H9 (cell line): ENCODE measurements around the gene HLA-DQA1. TPM values are rescaled to one million over a fixed set of nuclear protein-coding genes. Genes with fewer than 3 reads are reported as not detected.
A peak's percentile ranks its signal among the peaks of the same experiment; 100 is the strongest.

ENCODE experiments used
- DNase-seq: peaks from one replicate; pipeline ENCODE4 v3.0.0-alpha.2; 2017
- H2AFZ ChIP-seq: one replicate; pipeline ENCODE4 v1.6.1; 2013; ENCODE audit warnings: mild to moderate bottlenecking, low read length, control low read depth, moderate library complexity
- H2AK5ac ChIP-seq: 2 replicates; pipeline ENCODE4 v1.6.1; 2013; ENCODE audit warnings: low read length, control low read depth, mixed read lengths; ENCODE audit not compliant: insufficient read length
- H2BK120ac ChIP-seq: one replicate; pipeline ENCODE4 v1.6.1; 2013; ENCODE audit warnings: low read depth, mild to moderate bottlenecking, low read length, control low read depth, inconsistent platforms; ENCODE audit not compliant: poor library complexity, severe bottlenecking
- H2BK12ac ChIP-seq: 2 replicates; pipeline ENCODE4 v1.6.1; 2013; ENCODE audit warnings: low read length, control low read depth, mixed read lengths, low read depth; ENCODE audit not compliant: insufficient read length
- H2BK15ac ChIP-seq: 2 replicates; pipeline ENCODE4 v1.6.1; 2013; ENCODE audit warnings: low read depth, low read length, control low read depth
- H2BK20ac ChIP-seq: one replicate; pipeline ENCODE4 v1.6.1; 2013; ENCODE audit warnings: low read depth, mild to moderate bottlenecking, low read length, control low read depth, inconsistent platforms; ENCODE audit not compliant: poor library complexity, severe bottlenecking
- H2BK5ac ChIP-seq: 2 replicates; pipeline ENCODE4 v1.6.1; 2013; ENCODE audit warnings: low read length, control low read depth, mixed read lengths; ENCODE audit not compliant: insufficient read length
- H3K14ac ChIP-seq: 2 replicates; pipeline ENCODE4 v1.6.1; 2013; ENCODE audit warnings: low read length, control low read depth; ENCODE audit not compliant: insufficient read depth
- H3K18ac ChIP-seq: 2 replicates; pipeline ENCODE4 v1.6.1; 2013; ENCODE audit warnings: low read depth, mild to moderate bottlenecking, mixed read lengths, low read length, control low read depth; ENCODE audit not compliant: insufficient read length
- H3K23ac ChIP-seq: 2 replicates; pipeline ENCODE4 v1.6.1; 2013; ENCODE audit warnings: low read length, control low read depth, mixed read lengths, low read depth; ENCODE audit not compliant: insufficient read length
- H3K23me2 ChIP-seq: 2 replicates; pipeline ENCODE4 v1.6.1; 2013; ENCODE audit warnings: low read depth, mild to moderate bottlenecking, mixed read lengths, low read length, control low read depth; ENCODE audit not compliant: insufficient read length, poor library complexity, severe bottlenecking
- H3K27ac ChIP-seq: 2 replicates; pipeline ENCODE4 v1.5.1; 2013; ENCODE audit warnings: low read length, control low read depth, mixed read lengths, low read depth; ENCODE audit not compliant: insufficient read length
- H3K27me3 ChIP-seq: 2 replicates; pipeline ENCODE4 v1.6.1; 2013; ENCODE audit warnings: low read length, control low read depth, inconsistent platforms; ENCODE audit not compliant: insufficient read depth
- H3K4ac ChIP-seq: 2 replicates; pipeline ENCODE4 v1.6.1; 2013; ENCODE audit warnings: low read depth, mild to moderate bottlenecking, control low read depth, inconsistent platforms, low read length, moderate library complexity
- H3K4me1 ChIP-seq: 2 replicates; pipeline ENCODE4 v1.6.1; 2013; ENCODE audit warnings: low read length, control low read depth, inconsistent platforms; ENCODE audit not compliant: insufficient read depth
- H3K4me2 ChIP-seq: 2 replicates; pipeline ENCODE4 v1.6.1; 2013; ENCODE audit warnings: low read length, control low read depth, mixed read lengths; ENCODE audit not compliant: insufficient read length, insufficient read depth
- H3K56ac ChIP-seq: 2 replicates; pipeline ENCODE4 v1.6.1; 2013; ENCODE audit warnings: low read depth, mild to moderate bottlenecking, mixed read lengths, low read length, control low read depth; ENCODE audit not compliant: insufficient read length
- H3K79me1 ChIP-seq: 2 replicates; pipeline ENCODE4 v1.6.1; 2013; ENCODE audit warnings: low read depth, mild to moderate bottlenecking, moderate library complexity, low read length, control low read depth, inconsistent platforms; ENCODE audit not compliant: insufficient read depth, poor library complexity, severe bottlenecking
- H3K79me2 ChIP-seq: 2 replicates; pipeline ENCODE4 v1.6.1; 2013; ENCODE audit warnings: low read length, control low read depth, inconsistent platforms; ENCODE audit not compliant: insufficient read depth
- H3K9ac ChIP-seq: 2 replicates; pipeline ENCODE4 v1.6.1; 2013; ENCODE audit warnings: low read length, control low read depth, mixed read lengths; ENCODE audit not compliant: insufficient read length; ENCODE audit errors: extremely low read depth
- H3K9me3 ChIP-seq: one replicate; pipeline ENCODE4 v1.6.1; 2013; ENCODE audit warnings: low read depth, low read length, inconsistent platforms; ENCODE audit not compliant: control insufficient read depth
- H3T11ph ChIP-seq: one replicate; pipeline ENCODE4 v1.6.1; 2013; ENCODE audit warnings: mild to moderate bottlenecking, low read length, control low read depth, inconsistent platforms
- H4K20me1 ChIP-seq: one replicate; pipeline ENCODE4 v1.6.1; 2013; ENCODE audit not compliant: control insufficient read depth, insufficient read length, insufficient read depth
- H4K5ac ChIP-seq: 2 replicates; pipeline ENCODE4 v1.6.1; 2013; ENCODE audit warnings: low read depth, mild to moderate bottlenecking, mixed read lengths, low read length, control low read depth; ENCODE audit not compliant: insufficient read length
- H4K8ac ChIP-seq: replicated peaks from 2 replicates; pipeline ENCODE4 v1.6.1; 2013; ENCODE audit warnings: low read length, control low read depth, mixed read lengths, low read depth; ENCODE audit not compliant: insufficient read length
- H4K91ac ChIP-seq: 2 replicates; pipeline ENCODE4 v1.6.1; 2013; ENCODE audit warnings: low read depth, mild to moderate bottlenecking, moderate library complexity, mixed read lengths, low read length, control low read depth; ENCODE audit not compliant: insufficient read length
- H3K27ac Mint-ChIP-seq, 3 experiments: 2 replicates in 2 of 3; 3 replicates in 1 of 3; pipeline ENCODE4 v1.8.0; 2020 to 2021; ENCODE audit warnings: mixed read lengths in 3 of 3, mild to moderate bottlenecking in 1 of 3, moderate library complexity in 1 of 3
- H3K27me3 Mint-ChIP-seq: 2 replicates; pipeline ENCODE4 v1.8.0; 2021; ENCODE audit warnings: low read depth, mild to moderate bottlenecking, moderate library complexity, mixed read lengths
- H3K36me3 Mint-ChIP-seq, 3 experiments: 2 replicates in 2 of 3; 3 replicates in 1 of 3; pipeline ENCODE4 v1.8.0; 2020 to 2021; ENCODE audit warnings: low read depth in 3 of 3, mixed read lengths in 3 of 3; ENCODE audit not compliant: insufficient read depth in 1 of 3
- H3K4me1 Mint-ChIP-seq, 2 experiments: 2 replicates each; pipeline ENCODE4 v1.8.0; 2020; ENCODE audit warnings: mixed read lengths in 2 of 2
- H3K4me3 Mint-ChIP-seq, 2 experiments: 2 replicates in 1 of 2; 3 replicates in 1 of 2; pipeline ENCODE4 v1.8.0; 2020 to 2021; ENCODE audit warnings: mild to moderate bottlenecking in 2 of 2, mixed read lengths in 2 of 2, moderate library complexity in 1 of 2
- H3K9me3 Mint-ChIP-seq, 2 experiments: 2 replicates in 1 of 2; 3 replicates in 1 of 2; pipeline ENCODE4 v1.8.0; 2020; ENCODE audit warnings: mild to moderate bottlenecking in 2 of 2, mixed read lengths in 2 of 2, moderate library complexity in 1 of 2
- WGBS: extraction: QIAGEN DNeasy Blood & Tissue Kit; methylation state at CpG from one replicate; pipeline ENCODE4 v1.1.7; 2013; ENCODE audit warnings: missing lambda C conversion rate, low lambda C conversion rate, mixed read lengths; ENCODE audit not compliant: insufficient read length; ENCODE audit errors: extremely low coverage; 5-methylcytosine and 5-hydroxymethylcytosine counted together
- total RNA-seq: library from RNA; stranded (reverse); gene quantifications from 2 replicates; pipeline ENCODE4 v1.2.1, GENCODE V29; 2021
- TF ChIP-seq, protein P1 (sequence below): fragments of 200-600 bp; sonication (generic); conservative IDR thresholded peaks from 3 replicates; pipeline ENCODE4 v1.8.0; 2021; ENCODE audit warnings: antibody characterized with exemption, mild to moderate bottlenecking

The HLA-DQA1 gene
- total RNA-seq, 1 experiment from 2014 or later = 1.7 TPM

DNA sequence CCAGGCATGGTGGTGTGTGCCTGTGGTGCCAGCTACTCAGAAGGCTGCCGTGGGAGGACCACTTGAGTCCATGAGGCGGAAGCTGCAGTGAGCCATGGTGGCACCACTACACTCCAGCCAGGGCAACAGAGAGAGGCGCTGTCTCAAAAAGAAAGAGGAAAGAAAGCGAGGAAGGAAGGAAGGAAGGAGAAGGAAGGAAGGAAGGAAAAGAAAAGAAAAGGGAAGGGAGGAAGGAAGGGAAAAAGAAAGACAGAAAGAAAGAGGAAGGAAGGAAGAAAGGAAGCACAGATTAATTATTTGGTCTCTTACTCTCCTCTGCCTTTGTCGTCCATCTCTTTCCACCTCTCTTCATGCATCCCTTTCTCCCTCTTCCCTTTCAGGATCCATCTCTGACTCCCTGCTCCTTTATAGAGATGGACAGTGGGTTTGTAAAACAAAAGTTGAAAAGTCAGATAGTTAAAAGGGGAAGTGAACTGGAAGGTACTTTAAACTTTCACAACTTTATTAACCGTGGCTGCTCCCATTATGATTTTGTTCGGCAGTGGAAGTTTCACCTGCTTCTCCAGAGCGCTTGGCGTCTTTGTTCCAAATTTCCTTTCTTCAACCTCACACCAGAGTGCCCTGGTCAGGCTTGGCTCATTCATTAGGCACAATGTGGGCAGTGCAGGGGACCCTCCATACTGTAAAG is 1.5 kb downstream of the HLA-DQA1 start:
- Histone ChIP-seq H2BK5ac (no peak overlapping the region), H4K8ac (no peak overlapping the region), H4K20me1 (no peaks in the 10 kb centered on the region), H3K27ac (no peak overlapping the region), H3K4me2 (no peak overlapping the region), H3K9me3 (no peaks in the 10 kb centered on the region), H3K4ac (no peak overlapping the region), H3K79me2 (no peaks in the 10 kb centered on the region), H2AFZ (no peak overlapping the region), H3K23me2 (no peaks in the 10 kb centered on the region), H3K4me1 (no peaks in the 10 kb centered on the region; the same call in 1 of the 2 replicates), H3K14ac (no peak overlapping the region), H3K23ac (no peak overlapping the region), H2BK120ac (no peak overlapping the region), H4K91ac (no peak overlapping the region), H2BK15ac (no peak overlapping the region), H3K79me1 (no peaks in the 10 kb centered on the region), H3K9ac (no peak overlapping the region), H3K27me3 (no peaks in the 10 kb centered on the region), H3K18ac (no peak overlapping the region), H3T11ph (no peak overlapping the region), H4K5ac (no peak overlapping the region), H2AK5ac (no peak overlapping the region), H3K56ac (no peak overlapping the region), H2BK12ac (no peak overlapping the region), H2BK20ac (no peak overlapping the region)
- H3K9me3 Mint-ChIP-seq = no peaks in the 10 kb centered on the region
- H3K4me1 Mint-ChIP-seq = peaks cover 25% of the 10 kb centered on the region in 2 experiments
- DNase-seq = no peak
- TF ChIP-seq, protein P1, sequence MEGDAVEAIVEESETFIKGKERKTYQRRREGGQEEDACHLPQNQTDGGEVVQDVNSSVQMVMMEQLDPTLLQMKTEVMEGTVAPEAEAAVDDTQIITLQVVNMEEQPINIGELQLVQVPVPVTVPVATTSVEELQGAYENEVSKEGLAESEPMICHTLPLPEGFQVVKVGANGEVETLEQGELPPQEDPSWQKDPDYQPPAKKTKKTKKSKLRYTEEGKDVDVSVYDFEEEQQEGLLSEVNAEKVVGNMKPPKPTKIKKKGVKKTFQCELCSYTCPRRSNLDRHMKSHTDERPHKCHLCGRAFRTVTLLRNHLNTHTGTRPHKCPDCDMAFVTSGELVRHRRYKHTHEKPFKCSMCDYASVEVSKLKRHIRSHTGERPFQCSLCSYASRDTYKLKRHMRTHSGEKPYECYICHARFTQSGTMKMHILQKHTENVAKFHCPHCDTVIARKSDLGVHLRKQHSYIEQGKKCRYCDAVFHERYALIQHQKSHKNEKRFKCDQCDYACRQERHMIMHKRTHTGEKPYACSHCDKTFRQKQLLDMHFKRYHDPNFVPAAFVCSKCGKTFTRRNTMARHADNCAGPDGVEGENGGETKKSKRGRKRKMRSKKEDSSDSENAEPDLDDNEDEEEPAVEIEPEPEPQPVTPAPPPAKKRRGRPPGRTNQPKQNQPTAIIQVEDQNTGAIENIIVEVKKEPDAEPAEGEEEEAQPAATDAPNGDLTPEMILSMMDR = no peak
- WGBS = no CpG with 5 or more reads among the region's 9 CpGs
- no peaks in the 10 kb centered on the region for H3K27me3 Mint-ChIP-seq
- no peak overlapping the region for H3K4me3 Mint-ChIP-seq
- no peaks in the 10 kb centered on the region for H3K36me3 Mint-ChIP-seq
- H3K27ac Mint-ChIP-seq = 0 out of 7 replicates have a peak overlapping the region, but pooled peaks of 1 of the 3 experiments have one; percentile 31
